ENCODE results near the gene C21orf58. TPM values are rescaled to one million over a fixed set of nuclear protein-coding genes. Genes with fewer than 3 reads are reported as not detected.
A peak's percentile ranks its signal among the peaks of the same experiment; 100 is the strongest.

C21orf58 gene
- total RNA-seq, 6 experiments from 2014 or later = 1.00 to 2.4 (median 1.4) TPM

- DNase-seq (no peak), ATAC-seq (no peak)
- H3K4me3 ChIP-seq = no peak overlapping the region
- peaks cover 0 to 62% (median 27%) of the 10 kb centered on the region in 4 donors for H3K36me3 ChIP-seq
- no peak overlapping the region for H3K27ac ChIP-seq
- 95% methylated on average over 12 of the region's 17 CpGs for WGBS (ENCODE audit: insufficient coverage, low coverage, low lambda C conversion rate, missing lambda C conversion rate)
- H3K27me3 ChIP-seq = no peaks in the 10 kb centered on the region
- intact Hi-C loops (cut with DNase I) = no loop called here
- TF ChIP-seq CTCF (IDR thresholded peaks at IDR 0.05) (no peak), POLR2A (IDR thresholded peaks at IDR 0.05) (no peak)
- H3K9me3 ChIP-seq = no peaks in the 10 kb centered on the region
- H3K4me1 ChIP-seq = no peaks in the 10 kb centered on the region
Measured at GRCh38 chr21:46349134-46349760, 25.6 kb upstream of the C21orf58 start.

GRCh38 chr21:46347791-46348381, 24.2 kb upstream of the C21orf58 start:
- WGBS (ENCODE audit: insufficient coverage, low coverage, low lambda C conversion rate, missing lambda C conversion rate) = 100% methylated on average over 1 of the region's 12 CpGs
- Histone ChIP-seq H3K4me1 (no peaks in the 10 kb centered on the region), H3K27ac (no peak overlapping the region), H3K27me3 (no peaks in the 10 kb centered on the region), H3K4me3 (no peak overlapping the region), H3K36me3 (peaks cover 0 to 52% (median 22%) of the 10 kb centered on the region in 4 donors), H3K9me3 (no peaks in the 10 kb centered on the region)
- intact Hi-C loops (cut with DNase I) = no loop called here
- ATAC-seq = peak; percentile 43 to 86 (median 71)
- TF ChIP-seq CTCF (IDR thresholded peaks at IDR 0.05) (peak in 1 of 4 donors; percentile 32), POLR2A (IDR thresholded peaks at IDR 0.05) (no peak)
- DNase-seq = peak in 2 of 3 donors; percentile 26 to 71

- Histone ChIP-seq H3K4me3 (no peak overlapping the region), H3K4me1 (no peaks in the 10 kb centered on the region), H3K9me3 (no peaks in the 10 kb centered on the region), H3K27me3 (no peaks in the 10 kb centered on the region), H3K36me3 (peaks cover 0 to 45% (median 20%) of the 10 kb centered on the region in 4 donors), H3K27ac (no peak overlapping the region)
- ATAC-seq (peak in 2 of 4 donors; percentile 8 to 13), DNase-seq (no peak)
- intact Hi-C loops (cut with DNase I) = no loop called here
- WGBS (ENCODE audit: insufficient coverage, low coverage, low lambda C conversion rate, missing lambda C conversion rate) = 71% methylated on average over 5 of the region's 10 CpGs
- TF ChIP-seq POLR2A (IDR thresholded peaks at IDR 0.05) = no peak
Measured at GRCh38 chr21:46347203-46347550, 23.5 kb upstream of the C21orf58 start.

DNA sequence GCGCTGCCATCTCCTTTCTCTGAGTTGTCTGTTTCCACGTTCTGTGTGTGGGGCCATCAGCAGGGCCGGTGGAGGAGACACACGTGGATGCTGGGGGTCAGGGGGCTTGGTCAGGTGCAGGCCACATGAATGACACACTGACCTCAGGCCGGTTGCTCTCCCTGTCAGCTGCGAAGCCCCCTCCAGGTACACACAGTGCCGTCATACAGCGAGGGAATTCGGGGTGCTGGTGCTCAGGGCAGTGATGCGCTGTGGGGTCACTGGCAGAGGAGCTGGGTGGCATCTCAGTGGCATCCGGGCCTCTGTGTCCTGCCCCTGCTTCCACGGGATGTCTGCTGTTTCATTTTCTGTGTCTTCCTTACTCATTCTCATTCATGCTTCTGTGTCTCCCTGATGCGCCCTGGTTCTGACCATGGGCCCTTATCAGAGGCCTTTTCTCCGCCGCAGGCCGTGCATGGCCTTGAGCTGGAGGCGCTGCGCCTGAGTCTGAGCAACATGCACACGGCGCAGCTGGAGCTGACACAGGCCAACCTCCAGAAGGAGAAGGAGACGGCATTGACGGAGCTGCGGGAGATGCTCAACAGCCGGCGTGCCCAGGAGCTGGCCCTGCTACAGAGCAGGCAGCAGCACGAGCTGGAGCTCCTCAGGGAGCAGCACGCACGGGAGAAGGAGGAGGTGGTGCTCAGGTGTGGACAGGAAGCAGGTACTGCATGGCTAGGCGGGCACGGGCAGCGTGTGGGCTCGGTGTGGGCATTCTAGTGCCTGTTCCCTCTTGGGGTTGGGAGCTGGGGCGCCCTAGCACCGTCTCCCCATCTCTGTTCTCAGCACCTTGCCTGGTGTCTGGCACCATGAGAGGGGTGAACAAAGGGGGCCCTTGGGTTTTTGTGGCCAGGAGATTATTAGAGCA, 22.9 kb upstream of the C21orf58 start:
- Histone ChIP-seq H3K27ac (no peak overlapping the region), H3K4me3 (no peak overlapping the region), H3K9me3 (no peaks in the 10 kb centered on the region), H3K4me1 (no peaks in the 10 kb centered on the region), H3K27me3 (no peaks in the 10 kb centered on the region), H3K36me3 (peaks cover 0 to 41% (median 19%) of the 10 kb centered on the region in 4 donors)
- intact Hi-C loops (cut with DNase I) = no loop called here
- WGBS (ENCODE audit: insufficient coverage, low coverage, low lambda C conversion rate, missing lambda C conversion rate) = 98% methylated on average over 7 of the region's 34 CpGs
- ATAC-seq (no peak), DNase-seq (no peak)
- no peak for TF ChIP-seq POLR2A (IDR thresholded peaks at IDR 0.05)
- TF ChIP-seq CTCF (IDR thresholded peaks at IDR 0.05) = no peak
